Endodermal cell (in vitro differentiated cells): Measurements from ENCODE around the gene C3. TPM values are rescaled to one million over a fixed set of nuclear protein-coding genes. Genes with fewer than 3 reads are reported as not detected.

Source experiments
- DNase-seq: peaks from one replicate; pipeline ENCODE4 v3.0.0-alpha.2; 2017
- H3K27ac ChIP-seq: 2 replicates; pipeline ENCODE4 v1.5.1; 2013; ENCODE audit warnings: mild to moderate bottlenecking, low read depth, low read length, moderate library complexity
- H3K27me3 ChIP-seq: 2 replicates; pipeline ENCODE4 v1.6.1; 2013; ENCODE audit warnings: mild to moderate bottlenecking, low read length, moderate library complexity; ENCODE audit not compliant: insufficient read depth, control insufficient read depth, poor library complexity, severe bottlenecking
- H3K36me3 ChIP-seq: 2 replicates; pipeline ENCODE4 v1.7.0; 2013; ENCODE audit warnings: mild to moderate bottlenecking, low read length, moderate library complexity; ENCODE audit not compliant: control insufficient read depth, insufficient read depth
- H3K4me1 ChIP-seq: one replicate; pipeline ENCODE4 v1.7.0; 2013; ENCODE audit warnings: low read length; ENCODE audit not compliant: control insufficient read depth, insufficient read depth
- H3K4me3 ChIP-seq: 2 replicates; pipeline ENCODE4 v1.5.1; 2013; ENCODE audit warnings: mild to moderate bottlenecking, low read length, moderate library complexity
- H3K9ac ChIP-seq: 2 replicates; pipeline ENCODE4 v1.6.1; 2013; ENCODE audit warnings: mild to moderate bottlenecking, low read length, moderate library complexity; ENCODE audit not compliant: poor library complexity, severe bottlenecking; ENCODE audit errors: extremely low read depth
- H3K9me3 ChIP-seq: 2 replicates; pipeline ENCODE4 v1.6.1; 2013; ENCODE audit warnings: mild to moderate bottlenecking, low read length, moderate library complexity; ENCODE audit not compliant: control insufficient read depth
- H3K27ac Mint-ChIP-seq: 2 replicates; pipeline ENCODE4 v1.8.0; 2020; ENCODE audit warnings: mixed read lengths
- H3K27me3 Mint-ChIP-seq: 2 replicates; pipeline ENCODE4 v1.8.0; 2021; ENCODE audit warnings: mild to moderate bottlenecking, mixed read lengths; ENCODE audit not compliant: insufficient read depth
- H3K36me3 Mint-ChIP-seq: 2 replicates; pipeline ENCODE4 v1.8.0; 2020; ENCODE audit warnings: low read depth, mixed read lengths
- H3K4me1 Mint-ChIP-seq: 2 replicates; pipeline ENCODE4 v1.8.0; 2020; ENCODE audit warnings: mixed read lengths
- H3K4me3 Mint-ChIP-seq: 2 replicates; pipeline ENCODE4 v1.8.0; 2020; ENCODE audit warnings: mild to moderate bottlenecking, moderate library complexity, mixed read lengths
- H3K9me3 Mint-ChIP-seq: 2 replicates; pipeline ENCODE4 v1.8.0; 2020; ENCODE audit warnings: mild to moderate bottlenecking, mixed read lengths
- CTCF ChIP-seq: fragments of 200-600 bp; sonication (generic); conservative IDR thresholded peaks from 2 replicates; pipeline ENCODE4 v1.5.0; 2021; ENCODE audit warnings: antibody characterized with exemption, mild to moderate bottlenecking
- WGBS, 2 experiments: methylation state at CpG; one replicate each; pipeline versions ENCODE4 v1.1.5 to v1.1.7; 2013; ENCODE audit warnings: missing lambda C conversion rate in 2 of 2, mixed read lengths in 1 of 2; ENCODE audit not compliant: insufficient coverage in 1 of 2, insufficient read length in 1 of 2; 5-methylcytosine and 5-hydroxymethylcytosine counted together
- long read RNA-seq, 4 experiments: library from polyadenylated mRNA in 2 of 4; library from RNA in 1 of 4; library from capped mRNA in 1 of 4; stranded (forward) in 3 of 4; unstranded in 1 of 4; transcript quantifications; one replicate each; pipeline ENCODE4 v2.0.0, GENCODE V29; 2020 to 2021; ENCODE audit warnings: inconsistent platforms in 1 of 4
- polyA plus RNA-seq, 2 experiments: library from polyadenylated mRNA; stranded (reverse); fragments of 50-300 nt; gene quantifications; one replicate each; pipeline ENCODE4 v1.2.3, GENCODE V29; 2013
- total RNA-seq, 2 donors: library from RNA; stranded (reverse); fragmentation: NEBNext Ultra II Directional in 1 of 2; extraction: Animal tissue kit (Norgen Biotek cat#: 25700) in 1 of 2; gene quantifications; 2 replicates in 1 of 2; 3 replicates in 1 of 2; pipeline ENCODE4 v1.2.1, GENCODE V29; 2021

The C3 gene
- total RNA-seq: 10 to 100 TPM; 13.7 to 23.5 TPM
- 1.6 TPM for polyA plus RNA-seq (2013, experiment 1 of 2)
- polyA plus RNA-seq (2013, experiment 2 of 2): 1.8 TPM
- long read RNA-seq, experiment 1, partial matches to known transcripts: 1 of 4 reads
- long read RNA-seq, experiment 1, other reads (novel, unspliced or antisense): 3 of 4 reads
- long read RNA-seq, experiment 2, partial matches to known transcripts: 34 of 44 reads
- long read RNA-seq, experiment 2, other reads (novel, unspliced or antisense): 10 of 44 reads
- long read RNA-seq, experiment 3, partial matches to known transcripts: 52 of 68 reads
- long read RNA-seq, experiment 3, other reads (novel, unspliced or antisense): 16 of 68 reads
- long read RNA-seq, experiment 4: 0 reads

- peaks cover 10% of the 10 kb centered on the region for H3K4me1 Mint-ChIP-seq
- H3K27ac ChIP-seq: no peak within 1 kb of the TSS
- H3K27me3 Mint-ChIP-seq: peaks cover 5% of the 10 kb centered on the region
- H3K9ac ChIP-seq: no peak within 1 kb of the TSS
- H3K36me3 ChIP-seq: no peaks in the 10 kb centered on the region
- no peak for DNase-seq
- no peak within 1 kb of the TSS for H3K4me3 Mint-ChIP-seq
- WGBS, 2 experiments: 90% methylated on average over 2 to 3 of the region's 4 CpGs
- H3K36me3 Mint-ChIP-seq: no peaks in the 10 kb centered on the region
- H3K27me3 ChIP-seq: no peaks in the 10 kb centered on the region
- H3K4me1 ChIP-seq: no peaks in the 10 kb centered on the region
- no peak for TF ChIP-seq CTCF
- H3K9me3 ChIP-seq: peaks cover 5% of the 10 kb centered on the region
- H3K4me3 ChIP-seq: no peak within 1 kb of the TSS
- H3K27ac Mint-ChIP-seq: no peak within 1 kb of the TSS
- H3K9me3 Mint-ChIP-seq: peaks cover 10% of the 10 kb centered on the region
Observed at GRCh38 chr19:6720369-6721137, at the start of gene C3. Gene C3, minus strand, starts transcription at chr19:6720650. Its CDS starts 61 bp downstream, at chr19:6720589.

GRCh38 chr19:6769006-6769619 lies 48.7 kb upstream of the C3 start:
- no peak overlapping the region for H3K4me3 ChIP-seq
- no peak overlapping the region for H3K9ac ChIP-seq
- DNase-seq: peak; percentile 74
- H3K27ac Mint-ChIP-seq: no peak overlapping the region
- no peaks in the 10 kb centered on the region for H3K27me3 Mint-ChIP-seq
- no peaks in the 10 kb centered on the region for H3K36me3 ChIP-seq
- 52 to 55% methylated on average over 11 of the region's 11 CpGs for WGBS, 2 experiments
- H3K36me3 Mint-ChIP-seq: no peaks in the 10 kb centered on the region
- no peak overlapping the region for H3K27ac ChIP-seq
- H3K4me3 Mint-ChIP-seq: no peak overlapping the region
- no peaks in the 10 kb centered on the region for H3K9me3 ChIP-seq
- peak; percentile 76 for TF ChIP-seq CTCF
- H3K4me1 Mint-ChIP-seq: peaks cover 12% of the 10 kb centered on the region
- no peaks in the 10 kb centered on the region for H3K4me1 ChIP-seq
- no peaks in the 10 kb centered on the region for H3K27me3 ChIP-seq
- no peaks in the 10 kb centered on the region for H3K9me3 Mint-ChIP-seq

GRCh38 chr19:6768236-6768785 lies 47.9 kb upstream of the C3 start:
- peak overlapping the region; percentile 85 for H3K27ac Mint-ChIP-seq
- Histone ChIP-seq H3K4me1 (no peaks in the 10 kb centered on the region), H3K27me3 (no peaks in the 10 kb centered on the region), H3K4me3 (peak overlapping the region; percentile 89), H3K36me3 (no peaks in the 10 kb centered on the region), H3K9me3 (no peaks in the 10 kb centered on the region), H3K9ac (no peak overlapping the region), H3K27ac (no peak overlapping the region)
- whole genome bisulfite sequencing, 2 experiments: 78 to 95% methylated on average over 6 to 8 of the region's 8 CpGs
- no peak for DNase-seq
- no peaks in the 10 kb centered on the region for H3K9me3 Mint-ChIP-seq
- TF ChIP-seq CTCF: no peak
- H3K27me3 Mint-ChIP-seq: no peaks in the 10 kb centered on the region
- peaks cover 12% of the 10 kb centered on the region for H3K4me1 Mint-ChIP-seq
- no peaks in the 10 kb centered on the region for H3K36me3 Mint-ChIP-seq
- peak overlapping the region; percentile 70 for H3K4me3 Mint-ChIP-seq
